HEK293T (cell line): ENCODE results near the gene DDAH1.

Source experiments
- BHLHE40 ChIP-seq: fragments of 450-650 bp; IDR thresholded peaks from 2 replicates; pipeline ENCODE4 v1.6.1; 2016; ENCODE audit warnings: mild to moderate bottlenecking, moderate library complexity, borderline replicate concordance
- CTBP1 ChIP-seq: fragments of 450-650 bp; IDR thresholded peaks from 2 replicates; pipeline ENCODE4 v1.6.1; 2016; ENCODE audit warnings: borderline replicate concordance
- ELF4 ChIP-seq: fragments of 450-650 bp; IDR thresholded peaks from 2 replicates; pipeline ENCODE4 v1.6.1; 2017; ENCODE audit warnings: antibody characterized with exemption
- FOXK2 ChIP-seq: fragments of 450-650 bp; IDR thresholded peaks from 2 replicates; pipeline ENCODE4 v1.6.1; 2016; ENCODE audit warnings: mild to moderate bottlenecking
- FOXM1 ChIP-seq: fragments of 450-650 bp; IDR thresholded peaks from 2 replicates; pipeline ENCODE4 v1.6.1; 2017; ENCODE audit warnings: mild to moderate bottlenecking, borderline replicate concordance
- LEF1 ChIP-seq: fragments of 450-650 bp; IDR thresholded peaks from 2 replicates; pipeline ENCODE4 v1.6.1; 2017; ENCODE audit warnings: mild to moderate bottlenecking, borderline replicate concordance
- NFRKB ChIP-seq: fragments of 450-650 bp; IDR thresholded peaks from 2 replicates; pipeline ENCODE4 v1.6.1; 2016; ENCODE audit warnings: mild to moderate bottlenecking, moderate library complexity
- PKNOX1 ChIP-seq: fragments of 450-650 bp; IDR thresholded peaks from 2 replicates; pipeline ENCODE4 v1.6.1; 2016
- SP1 ChIP-seq: fragments of 450-650 bp; IDR thresholded peaks from 2 replicates; pipeline ENCODE4 v1.6.1; 2017
- ZNF384 ChIP-seq: fragments of 450-650 bp; IDR thresholded peaks from 2 replicates; pipeline ENCODE4 v1.6.1; 2016

DNA sequence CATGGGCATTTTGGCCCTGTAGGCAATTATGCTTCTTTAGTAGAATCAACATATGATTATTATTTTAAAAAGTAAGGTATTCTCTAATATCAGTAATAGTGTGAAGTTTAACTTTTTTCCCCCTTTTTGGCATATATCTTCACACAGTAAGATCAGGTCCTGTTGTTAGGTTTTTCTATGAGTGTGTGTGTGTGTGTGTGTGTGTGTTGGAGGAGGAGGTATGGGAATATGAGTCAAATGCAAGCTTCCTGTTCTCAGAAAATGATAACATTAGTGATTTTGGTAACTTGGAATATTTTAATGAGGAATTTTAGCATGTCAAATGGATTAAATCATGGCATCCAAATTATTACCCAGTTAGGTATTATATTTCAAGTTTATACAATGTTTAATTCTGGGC lies 122.8 kb downstream of the DDAH1 start:
- TF ChIP-seq BHLHE40 (no peak), FOXK2 (no peak), SP1 (no peak), LEF1 (no peak), PKNOX1 (no peak), ELF4 (no peak), CTBP1 (no peak), NFRKB (no peak), FOXM1 (no peak), ZNF384 (no peak)
